Keratinocyte (primary cell): Measurements from ENCODE around the gene CHRNA7. TPM values are rescaled to one million over a fixed set of nuclear protein-coding genes. Genes with fewer than 3 reads are reported as not detected.

Experiments
- DNase-seq: peaks from one replicate; pipeline ENCODE4 v3.0.0-alpha.2; 2011; ENCODE audit warnings: low read depth, missing footprints, low spot score
- FAIRE-seq: peaks from 2 replicates; lab custom pipeline; 2011; peaks lifted over from hg19 to GRCh38; lab: Jason Lieb, UNC
- H2AFZ ChIP-seq: 2 replicates; pipeline ENCODE4 v1.6.0; 2012; ENCODE audit warnings: low read length, control low read depth, inconsistent platforms; ENCODE audit not compliant: control insufficient read depth
- H3K27ac ChIP-seq: 2 replicates; pipeline ENCODE4 v1.5.1; 2011; ENCODE audit warnings: low read length; ENCODE audit not compliant: control insufficient read depth, insufficient read depth
- H3K27me3 ChIP-seq: 3 replicates; pipeline ENCODE4 v1.6.0; 2011; ENCODE audit warnings: low read length; ENCODE audit not compliant: control insufficient read depth, insufficient read depth; ENCODE audit errors: extremely low read depth
- H3K36me3 ChIP-seq, 2 experiments: 2 replicates in 1 of 2; 3 replicates in 1 of 2; pipeline ENCODE4 v1.5.1; 2011; ENCODE audit warnings: low read length in 2 of 2, mild to moderate bottlenecking in 1 of 2; ENCODE audit not compliant: control insufficient read depth in 2 of 2, insufficient read depth in 2 of 2; ENCODE audit errors: extremely low read depth in 1 of 2
- H3K4me1 ChIP-seq: 3 replicates; pipeline ENCODE4 v1.5.1; 2011; ENCODE audit warnings: low read length; ENCODE audit not compliant: control insufficient read depth, insufficient read depth; ENCODE audit errors: extremely low read depth
- H3K4me2 ChIP-seq: 3 replicates; pipeline ENCODE4 v1.6.0; 2011; ENCODE audit warnings: low read depth, low read length; ENCODE audit not compliant: control insufficient read depth, insufficient read depth; ENCODE audit errors: extremely low read depth
- H3K4me3 ChIP-seq, 3 experiments: fragments of 200-600 bp in 1 of 3; sonication (generic) in 1 of 3; 2 replicates in 2 of 3; 3 replicates in 1 of 3; pipeline ENCODE4 v1.5.1; 2011 to 2016; ENCODE audit warnings: low read length in 3 of 3, mild to moderate bottlenecking in 3 of 3, control low read depth in 2 of 3, inconsistent platforms in 1 of 3, low read depth in 1 of 3, mixed read lengths in 1 of 3, mixed run types in 1 of 3, moderate library complexity in 1 of 3; ENCODE audit not compliant: control insufficient read depth in 2 of 3, insufficient read depth in 2 of 3; ENCODE audit errors: extremely low read depth in 1 of 3
- H3K79me2 ChIP-seq: 2 replicates; pipeline ENCODE4 v1.6.0; 2012; ENCODE audit warnings: low read length; ENCODE audit not compliant: control insufficient read depth, insufficient read depth
- H3K9ac ChIP-seq: 3 replicates; pipeline ENCODE4 v1.6.0; 2011; ENCODE audit warnings: low read length; ENCODE audit not compliant: control insufficient read depth, insufficient read depth; ENCODE audit errors: extremely low read depth
- H3K9me1 ChIP-seq: 3 replicates; pipeline ENCODE4 v1.6.0; 2011; ENCODE audit warnings: low read length; ENCODE audit not compliant: control insufficient read depth, insufficient read depth; ENCODE audit errors: extremely low read depth
- H3K9me3 ChIP-seq: 2 replicates; pipeline ENCODE4 v1.5.1; 2012; ENCODE audit warnings: low read depth, low read length; ENCODE audit not compliant: control insufficient read depth
- H4K20me1 ChIP-seq: 3 replicates; pipeline ENCODE4 v1.6.0; 2011; ENCODE audit warnings: low read length; ENCODE audit not compliant: control insufficient read depth, insufficient read depth; ENCODE audit errors: extremely low read depth
- EZH2 ChIP-seq: IDR thresholded peaks from one replicate; pipeline ENCODE4 v1.6.1; 2012; ENCODE audit warnings: inconsistent platforms, mild to moderate bottlenecking, low read length, moderate library complexity
- dilution Hi-C: fragments of 300-500 bp; cut with MboI; formaldehyde crosslinking; loops from one replicate; pipeline ENCODE4 v1.7.0; 2020; ENCODE audit warnings: low sequenced_read_pairs; ENCODE audit not compliant: extremely low pct_ligation_motif_present
- polyA plus RNA-seq, 5 experiments: library from polyadenylated mRNA; depleted of rRNA in 3 of 5; stranded (reverse) in 3 of 5; stranded (forward) in 1 of 5; unstranded in 1 of 5; fragments of >200 nt; gene quantifications; 1 replicate in 1 of 5; 2 replicates in 3 of 5; 3 replicates in 1 of 5; pipeline versions ENCODE4 v1.2.1 to v1.2.3, GENCODE V29; 2011 to 2012; ENCODE audit warnings: missing spikeins in 2 of 5, low read depth in 1 of 5, low replicate concordance in 1 of 5
- TF ChIP-seq, protein P1 (sequence below), 3 experiments: IDR thresholded peaks in 1 of 3; conservative IDR thresholded peaks in 1 of 3; optimal IDR thresholded peaks in 1 of 3; 2 replicates in 2 of 3; 3 replicates in 1 of 3; pipeline versions ENCODE3 to v1.5.1; 2011; ENCODE audit warnings: low read length in 3 of 3, mild to moderate bottlenecking in 3 of 3, moderate library complexity in 2 of 3, control low read depth in 1 of 3, inconsistent platforms in 1 of 3; ENCODE audit not compliant: insufficient read depth in 2 of 3; ENCODE audit errors: extremely low read depth in 1 of 3

Gene CHRNA7
- polyA plus RNA-seq, 1 donor (not counting 4 experiments of a cell fraction or from before 2014, with no cell fraction given) = 0.93 TPM

DNA sequence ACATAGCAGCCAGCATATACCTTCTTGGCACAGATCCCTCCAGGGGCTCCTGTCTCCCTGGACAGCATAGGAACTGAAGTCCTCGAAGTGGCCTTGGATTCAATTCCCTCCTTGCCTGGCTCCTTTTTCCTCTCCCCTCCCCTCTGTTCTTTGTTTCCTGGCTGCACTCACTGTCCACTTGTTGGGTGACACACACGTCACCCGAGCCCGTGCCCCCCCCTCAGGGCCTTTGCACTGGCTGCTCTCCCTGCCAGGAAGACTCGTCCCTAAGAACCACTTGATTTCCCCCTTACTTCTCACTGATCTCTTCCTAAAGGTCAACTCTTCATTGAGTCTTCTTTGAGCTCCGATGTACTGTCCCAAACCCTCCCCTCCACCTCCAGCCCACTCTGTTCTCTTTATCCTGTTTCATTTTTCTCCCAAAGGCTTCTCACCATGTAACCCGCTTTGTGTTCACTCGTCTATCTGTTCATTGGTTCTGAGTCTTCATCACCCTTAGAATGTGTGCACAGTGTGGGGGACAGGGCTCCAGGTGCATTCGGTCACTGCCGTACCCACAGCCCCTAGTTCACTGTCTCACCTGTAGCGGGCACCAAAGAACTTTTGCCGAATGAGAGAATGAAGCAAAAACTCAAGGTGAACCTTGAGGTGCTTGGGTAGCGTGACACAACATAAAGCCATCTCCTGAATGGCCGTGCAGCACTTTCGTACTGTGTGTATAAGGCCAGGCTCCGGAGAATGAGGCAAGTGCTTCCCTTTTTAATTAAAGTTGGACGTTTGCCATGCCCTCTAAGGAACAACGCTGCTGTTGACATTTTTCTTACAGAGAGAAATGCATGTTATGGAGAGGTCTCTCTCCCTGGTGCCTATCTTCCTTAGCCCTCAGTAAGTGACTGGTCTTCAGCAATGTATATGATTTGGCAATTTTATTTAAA is 74.0 kb downstream of the CHRNA7 start:
- dilution Hi-C loops = no loop called here
- Histone ChIP-seq H3K9ac (no peak overlapping the region), H3K27ac (no peak overlapping the region), H3K4me3 (no peak overlapping the region), H3K79me2 (no peaks in the 10 kb centered on the region), H3K4me1 (no peaks in the 10 kb centered on the region), H3K36me3 (no peaks in the 10 kb centered on the region), H3K9me3 (no peaks in the 10 kb centered on the region), H3K4me2 (no peak overlapping the region), H3K9me1 (no peaks in the 10 kb centered on the region), H4K20me1 (no peaks in the 10 kb centered on the region), H2AFZ (no peak overlapping the region), H3K27me3 (no peaks in the 10 kb centered on the region)
- DNase-seq (no peak), FAIRE-seq (no peak)
- TF ChIP-seq, protein P1, sequence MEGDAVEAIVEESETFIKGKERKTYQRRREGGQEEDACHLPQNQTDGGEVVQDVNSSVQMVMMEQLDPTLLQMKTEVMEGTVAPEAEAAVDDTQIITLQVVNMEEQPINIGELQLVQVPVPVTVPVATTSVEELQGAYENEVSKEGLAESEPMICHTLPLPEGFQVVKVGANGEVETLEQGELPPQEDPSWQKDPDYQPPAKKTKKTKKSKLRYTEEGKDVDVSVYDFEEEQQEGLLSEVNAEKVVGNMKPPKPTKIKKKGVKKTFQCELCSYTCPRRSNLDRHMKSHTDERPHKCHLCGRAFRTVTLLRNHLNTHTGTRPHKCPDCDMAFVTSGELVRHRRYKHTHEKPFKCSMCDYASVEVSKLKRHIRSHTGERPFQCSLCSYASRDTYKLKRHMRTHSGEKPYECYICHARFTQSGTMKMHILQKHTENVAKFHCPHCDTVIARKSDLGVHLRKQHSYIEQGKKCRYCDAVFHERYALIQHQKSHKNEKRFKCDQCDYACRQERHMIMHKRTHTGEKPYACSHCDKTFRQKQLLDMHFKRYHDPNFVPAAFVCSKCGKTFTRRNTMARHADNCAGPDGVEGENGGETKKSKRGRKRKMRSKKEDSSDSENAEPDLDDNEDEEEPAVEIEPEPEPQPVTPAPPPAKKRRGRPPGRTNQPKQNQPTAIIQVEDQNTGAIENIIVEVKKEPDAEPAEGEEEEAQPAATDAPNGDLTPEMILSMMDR (optimal IDR thresholded peaks at IDR 0.05 in 1 of 3, IDR thresholded peaks at IDR 0.05 in 1 of 3, conservative IDR thresholded peaks at IDR 0.05 in 1 of 3; ENCODE audit: extremely low read depth in 1 of 3, insufficient read depth in 2 of 3, low read length in 3 of 3) = no peak

DNA sequence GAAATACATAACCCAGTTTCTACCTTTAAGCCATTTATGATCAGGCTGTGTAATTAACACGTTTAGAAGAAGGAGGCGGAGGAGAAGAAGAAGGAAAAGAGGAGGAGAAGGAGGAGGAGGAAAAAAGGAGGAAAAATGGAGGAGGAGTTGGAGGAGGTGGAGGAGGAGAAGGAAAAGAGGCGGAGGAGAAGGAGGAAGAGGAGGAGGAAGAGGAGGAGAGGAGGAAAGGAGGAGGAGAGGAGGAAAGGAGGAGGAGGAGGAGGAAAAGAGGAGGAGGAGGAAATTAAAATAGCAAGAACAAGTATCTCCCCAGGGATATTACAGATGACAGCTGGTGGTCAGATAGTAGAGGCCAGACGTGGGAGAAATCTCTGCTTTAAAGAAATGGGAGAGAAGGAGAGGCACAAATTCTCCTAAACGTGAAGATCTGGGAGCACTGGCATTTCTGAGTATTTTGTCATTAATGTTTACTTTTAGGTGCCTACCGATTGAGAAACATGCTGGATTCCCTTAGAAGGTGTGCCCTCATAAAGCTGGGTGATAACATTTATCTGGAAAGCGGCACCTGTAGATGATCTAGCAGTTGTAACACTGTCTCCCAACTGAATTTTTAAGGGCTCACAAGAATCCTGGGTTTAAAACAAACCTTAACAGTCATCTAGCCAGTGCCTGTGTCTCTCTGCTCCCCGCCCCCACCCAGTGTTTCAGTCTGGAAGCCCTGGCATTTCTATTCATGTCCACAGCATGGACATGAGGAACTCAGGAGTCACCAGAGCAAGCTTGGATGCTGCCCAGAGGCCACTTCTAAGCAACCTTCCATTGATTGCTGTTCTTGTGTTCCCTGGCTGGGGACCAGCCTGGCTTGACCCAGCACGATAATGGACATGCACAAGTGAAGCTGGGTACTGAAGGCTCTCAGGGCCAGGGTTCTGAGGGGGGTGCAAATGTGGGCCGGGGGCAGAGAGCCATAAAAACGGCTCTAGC is 75.2 kb downstream of the CHRNA7 start:
- dilution Hi-C loops = no loop called here
- Histone ChIP-seq H3K27ac (no peak overlapping the region), H3K9ac (no peak overlapping the region), H3K79me2 (no peaks in the 10 kb centered on the region), H2AFZ (no peak overlapping the region), H3K9me3 (no peaks in the 10 kb centered on the region), H3K4me2 (no peak overlapping the region), H3K4me1 (no peaks in the 10 kb centered on the region), H3K9me1 (no peaks in the 10 kb centered on the region), H3K27me3 (no peaks in the 10 kb centered on the region), H4K20me1 (no peaks in the 10 kb centered on the region), H3K36me3 (no peaks in the 10 kb centered on the region), H3K4me3 (no peak overlapping the region)
- FAIRE-seq (no peak), DNase-seq (no peak)
- no peak for TF ChIP-seq EZH2
- TF ChIP-seq, protein P1 (optimal IDR thresholded peaks at IDR 0.05 in 1 of 3, IDR thresholded peaks at IDR 0.05 in 1 of 3, conservative IDR thresholded peaks at IDR 0.05 in 1 of 3; ENCODE audit: extremely low read depth in 1 of 3, insufficient read depth in 2 of 3, low read length in 3 of 3) = no peak
